ENCODE results near the gene BCL11B. TPM values are rescaled to one million over a fixed set of nuclear protein-coding genes. Genes with fewer than 3 reads are reported as not detected.

Gene BCL11B
- total RNA-seq, 4 donors from 2014 or later = 7.7 to 10.2 (median 10.0) TPM

- Histone ChIP-seq H3K4me1 (no peaks in the 10 kb centered on the region), H3K4me3 (no peak overlapping the region), H3K27me3 (no peaks in the 10 kb centered on the region), H3K9me3 (no peaks in the 10 kb centered on the region), H3K36me3 (no peaks in the 10 kb centered on the region), H3K27ac (no peak overlapping the region)
- no peak for DNase-seq
- no peak for TF ChIP-seq CTCF (IDR thresholded peaks at IDR 0.05)
- no peak for TF ChIP-seq POLR2A (IDR thresholded peaks at IDR 0.05)
Observed at GRCh38 chr14:99122521-99123125, 149.4 kb downstream of the BCL11B start.

GRCh38 chr14:99121319-99121875 lies 150.6 kb downstream of the BCL11B start:
- H3K27ac ChIP-seq = no peak overlapping the region
- no peaks in the 10 kb centered on the region for H3K9me3 ChIP-seq
- H3K27me3 ChIP-seq = no peaks in the 10 kb centered on the region
- no peak for TF ChIP-seq POLR2A (IDR thresholded peaks at IDR 0.05)
- TF ChIP-seq CTCF (IDR thresholded peaks at IDR 0.05) = no peak
- peak in 1 of 3 donors; percentile 37 for DNase-seq
- H3K4me3 ChIP-seq = no peak overlapping the region
- no peaks in the 10 kb centered on the region for H3K4me1 ChIP-seq
- H3K36me3 ChIP-seq = no peaks in the 10 kb centered on the region

GRCh38 chr14:99120526-99121318 lies 151.3 kb downstream of the BCL11B start:
- Histone ChIP-seq H3K27me3 (no peaks in the 10 kb centered on the region), H3K27ac (no peak overlapping the region)

GRCh38 chr14:99119554-99120525 lies 152.2 kb downstream of the BCL11B start:
- TF ChIP-seq POLR2A (IDR thresholded peaks at IDR 0.05) (no peak), CTCF (IDR thresholded peaks at IDR 0.05) (no peak)
- no peaks in the 10 kb centered on the region for H3K4me1 ChIP-seq
- no peak overlapping the region for H3K4me3 ChIP-seq
- H3K27ac ChIP-seq = no peak overlapping the region
- no peaks in the 10 kb centered on the region for H3K9me3 ChIP-seq
- no peak for DNase-seq
- no peaks in the 10 kb centered on the region for H3K36me3 ChIP-seq
- no peaks in the 10 kb centered on the region for H3K27me3 ChIP-seq

More at GRCh38 chr14:99120526-99121318, 151.3 kb downstream of the BCL11B start:
- no peak for DNase-seq
- TF ChIP-seq CTCF (IDR thresholded peaks at IDR 0.05) (no peak), POLR2A (IDR thresholded peaks at IDR 0.05) (no peak)
- Histone ChIP-seq H3K36me3 (no peaks in the 10 kb centered on the region), H3K4me1 (no peaks in the 10 kb centered on the region), H3K9me3 (no peaks in the 10 kb centered on the region), H3K4me3 (no peak overlapping the region)

Other genes starting within 250 kb of the BCL11B start
- 100 to 1,000 TPM in 1 of 4 donors, 10 to 100 TPM in 3; 61.9 to 120 (median 68.8) TPM for gene SETD3, start 208.7 kb upstream of the BCL11B start, total RNA-seq
- gene CCNK, start 209.2 kb upstream of the BCL11B start, total RNA-seq = 10 to 100 TPM; 25.7 to 61.9 (median 37.0) TPM

Data from Peyer's patch (tissue), 4 donors.